HEK293 (cell line): ENCODE results near the gene NUDCD3.

ENCODE experiments used
- CTCF ChIA-PET: fragments of 350-600 bp; formaldehyde crosslinking; extraction: SDS; loops from one replicate; lab custom pipeline; 2021; ENCODE audit warnings: antibody characterized with exemption; lab: Yijun Ruan, JAX
- POLR2A ChIA-PET: fragments of 300-600 bp; formaldehyde crosslinking; extraction: SDS; loops from one replicate; lab custom pipeline; 2020; ENCODE audit warnings: antibody characterized with exemption, inconsistent platforms; lab: Yijun Ruan, JAX
- H3K27ac ChIP-seq: fragments of 200-500 bp; sonication (Bioruptor generic); 2 replicates; pipeline ENCODE4 v1.5.1; 2014; ENCODE audit warnings: low read depth, low read length, control low read depth, inconsistent platforms; ENCODE audit errors: extremely low read depth
- H3K36me3 ChIP-seq, 2 experiments: fragments of 200-500 bp in 1 of 2; sonication (Bioruptor generic) in 1 of 2; 1 replicate in 1 of 2; 2 replicates in 1 of 2; pipeline ENCODE4 v1.5.1; 2014 to 2017; ENCODE audit warnings: inconsistent platforms in 2 of 2, low read length in 2 of 2; ENCODE audit not compliant: control insufficient read depth in 2 of 2, insufficient read depth in 1 of 2
- H3K4me1 ChIP-seq: fragments of 200-500 bp; sonication (Bioruptor generic); 2 replicates; pipeline ENCODE4 v1.5.1; 2014; ENCODE audit warnings: mild to moderate bottlenecking, low read length, inconsistent platforms; ENCODE audit not compliant: control insufficient read depth, insufficient read depth
- H3K4me3 ChIP-seq: 2 replicates; pipeline ENCODE4 v1.5.1; 2011; ENCODE audit warnings: low read depth, mild to moderate bottlenecking, control low read depth, low read length, moderate library complexity
- H3K9me3 ChIP-seq: fragments of 200-500 bp; sonication (Bioruptor generic); 2 replicates; pipeline ENCODE4 v1.5.1; 2014; ENCODE audit warnings: low read depth, low read length, inconsistent platforms; ENCODE audit not compliant: control insufficient read depth, insufficient read depth
- MEIS1 ChIP-seq: sonication (generic); formaldehyde crosslinking; IDR thresholded peaks from 2 replicates; pipeline ENCODE4 v1.8.1; 2022; ENCODE audit warnings: missing genetic modification reagents, mild to moderate bottlenecking, borderline replicate concordance
- MZF1 ChIP-seq: fragments of 450-650 bp; formaldehyde crosslinking; IDR thresholded peaks from 2 replicates; pipeline ENCODE4 v1.5.1; 2017; ENCODE audit warnings: missing biosample characterization, missing genetic modification characterization, borderline replicate concordance
- PRDM10 ChIP-seq: fragments of 450-650 bp; formaldehyde crosslinking; IDR thresholded peaks from 2 replicates; pipeline ENCODE4 v1.5.1; 2016; ENCODE audit warnings: missing biosample characterization, missing genetic modification characterization
- ZBTB1 ChIP-seq: fragments of 450-650 bp; formaldehyde crosslinking; IDR thresholded peaks from 2 replicates; pipeline ENCODE4 v1.5.1; 2016; ENCODE audit warnings: missing biosample characterization, missing genetic modification characterization
- ZNF138 ChIP-seq: fragments of 450-650 bp; formaldehyde crosslinking; IDR thresholded peaks from 2 replicates; pipeline ENCODE4 v1.5.1; 2016; ENCODE audit warnings: missing biosample characterization, missing genetic modification characterization, borderline replicate concordance
- ZNF157 ChIP-seq: fragments of 450-650 bp; formaldehyde crosslinking; IDR thresholded peaks from 2 replicates; pipeline ENCODE4 v1.5.1; 2016; ENCODE audit warnings: missing biosample characterization, missing genetic modification characterization
- ZNF16 ChIP-seq: fragments of 450-650 bp; formaldehyde crosslinking; IDR thresholded peaks from 2 replicates; pipeline ENCODE4 v1.5.1; 2016; ENCODE audit warnings: low read depth, missing biosample characterization, missing genetic modification characterization
- ZNF169 ChIP-seq: fragments of 450-650 bp; formaldehyde crosslinking; IDR thresholded peaks from 2 replicates; pipeline ENCODE4 v1.5.1; 2016; ENCODE audit warnings: missing biosample characterization, missing genetic modification characterization
- ZNF274 ChIP-seq, 2 experiments: fragments of 200-500 bp in 1 of 2; fragments of 450-650 bp in 1 of 2; sonication (Bioruptor generic) in 1 of 2; formaldehyde crosslinking in 1 of 2; IDR thresholded peaks; 2 replicates each; pipeline versions ENCODE4 v1.5.1 to v1.6.1; 2014 to 2016; ENCODE audit warnings: borderline replicate concordance in 1 of 2, inconsistent platforms in 1 of 2, low read length in 1 of 2, missing biosample characterization in 1 of 2, missing genetic modification characterization in 1 of 2
- ZNF350 ChIP-seq: fragments of 450-650 bp; formaldehyde crosslinking; IDR thresholded peaks from 2 replicates; pipeline ENCODE4 v1.5.0; 2017; ENCODE audit warnings: missing biosample characterization, mild to moderate bottlenecking, missing genetic modification characterization
- ZNF366 ChIP-seq: fragments of 450-650 bp; formaldehyde crosslinking; conservative IDR thresholded peaks from 2 replicates; pipeline ENCODE4 v1.5.1; 2016; ENCODE audit warnings: missing biosample characterization, missing genetic modification characterization
- ZNF394 ChIP-seq: fragments of 450-650 bp; formaldehyde crosslinking; IDR thresholded peaks from 2 replicates; pipeline ENCODE4 v1.5.1; 2016; ENCODE audit warnings: missing biosample characterization, missing genetic modification characterization, mild to moderate bottlenecking, moderate library complexity, borderline replicate concordance
- ZNF426 ChIP-seq: fragments of 450-650 bp; formaldehyde crosslinking; IDR thresholded peaks from 2 replicates; pipeline ENCODE4 v1.5.1; 2017; ENCODE audit warnings: missing biosample characterization, missing genetic modification characterization, mild to moderate bottlenecking, inconsistent platforms, moderate library complexity
- ZNF529 ChIP-seq: fragments of 450-650 bp; formaldehyde crosslinking; IDR thresholded peaks from 2 replicates; pipeline ENCODE4 v1.5.1; 2017; ENCODE audit warnings: missing genetic modification characterization, missing biosample characterization; ENCODE audit not compliant: insufficient replicate concordance
- ZNF629 ChIP-seq: fragments of 450-650 bp; formaldehyde crosslinking; IDR thresholded peaks from 2 replicates; pipeline ENCODE4 v1.5.1; 2017; ENCODE audit warnings: missing biosample characterization, missing genetic modification characterization
- ZNF704 ChIP-seq: fragments of 450-650 bp; formaldehyde crosslinking; IDR thresholded peaks from 2 replicates; pipeline ENCODE4 v1.5.1; 2016; ENCODE audit warnings: missing biosample characterization, missing genetic modification characterization
- TF ChIP-seq, protein P1 (sequence below): fragments of 450-650 bp; formaldehyde crosslinking; IDR thresholded peaks from 2 replicates; pipeline ENCODE4 v1.5.1; 2016; ENCODE audit warnings: missing biosample characterization, missing genetic modification characterization
- TF ChIP-seq, protein P2 (sequence below): fragments of 450-650 bp; formaldehyde crosslinking; IDR thresholded peaks from 2 replicates; pipeline ENCODE4 v1.5.1; 2016; ENCODE audit warnings: missing biosample characterization, missing genetic modification characterization

The NUDCD3 gene

DNA sequence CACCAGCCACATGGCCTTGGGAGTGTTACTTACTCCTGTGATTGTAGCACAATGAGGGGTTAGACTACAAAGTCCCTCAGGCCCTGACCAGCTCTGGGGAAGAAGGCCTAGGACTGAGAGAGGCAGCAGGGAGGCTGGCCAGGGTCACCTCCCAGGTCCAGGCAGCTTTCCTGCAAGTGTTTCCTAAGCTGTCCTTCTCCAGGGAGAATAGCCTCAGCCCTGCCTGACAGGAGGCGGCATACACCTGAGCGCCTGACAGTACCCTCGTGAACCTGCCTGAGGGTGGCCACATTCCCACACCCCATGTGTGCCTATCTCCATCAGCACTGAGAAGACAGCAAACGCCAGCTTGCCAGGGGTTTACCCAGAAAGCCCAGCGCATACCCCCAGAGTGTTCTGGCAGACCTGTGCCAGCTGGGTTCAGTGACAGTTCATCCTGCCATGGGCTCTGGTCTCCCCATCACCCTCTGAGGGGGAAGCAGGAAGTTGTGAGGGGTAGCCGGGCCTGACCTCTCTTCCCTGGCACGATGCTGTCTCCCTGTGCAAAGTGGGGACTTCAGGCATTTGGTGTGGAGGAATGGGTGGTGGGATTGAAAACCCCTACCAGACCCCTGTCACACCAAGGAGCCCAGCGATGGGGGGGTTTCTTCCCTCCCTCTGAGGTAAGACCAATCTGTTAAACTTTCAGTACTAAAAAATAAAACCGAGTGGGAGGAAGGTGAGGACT lies 108.8 kb downstream of the NUDCD3 start:
- Histone ChIP-seq H3K36me3 (peaks cover 0 to 37% of the 10 kb centered on the region in 2 experiments; a peak in 1 of 3 replicates), H3K4me1 (no peaks in the 10 kb centered on the region), H3K9me3 (no peaks in the 10 kb centered on the region), H3K27ac (no peak overlapping the region), H3K4me3 (no peak overlapping the region)
- ChIA-PET POLR2A (no interaction called here), CTCF (no interaction called here)
- TF ChIP-seq ZNF350 (tag by site-specific recombination) (no peak), ZNF529 (tag by site-specific recombination) (no peak), PRDM10 (no peak), ZBTB1 (tag by site-specific recombination) (no peak), ZNF629 (tag by site-specific recombination) (no peak), ZNF394 (tag by site-specific recombination) (no peak), ZNF169 (no peak), ZNF426 (no peak), MEIS1 (CRISPR knock-in tag) (no peak), MZF1 (tag by site-specific recombination) (no peak), ZNF704 (no peak), ZNF138 (no peak), ZNF366 (tag by site-specific recombination) (no peak), ZNF16 (tag by site-specific recombination) (no peak), ZNF274 (IDR thresholded peaks at IDR 0.05; ENCODE audit: low read length) (no peak), ZNF274 (tag by site-specific recombination; IDR thresholded peaks at IDR 0.05; ENCODE audit: borderline replicate concordance) (no peak), ZNF157 (tag by site-specific recombination) (no peak)
- TF ChIP-seq, protein P1, sequence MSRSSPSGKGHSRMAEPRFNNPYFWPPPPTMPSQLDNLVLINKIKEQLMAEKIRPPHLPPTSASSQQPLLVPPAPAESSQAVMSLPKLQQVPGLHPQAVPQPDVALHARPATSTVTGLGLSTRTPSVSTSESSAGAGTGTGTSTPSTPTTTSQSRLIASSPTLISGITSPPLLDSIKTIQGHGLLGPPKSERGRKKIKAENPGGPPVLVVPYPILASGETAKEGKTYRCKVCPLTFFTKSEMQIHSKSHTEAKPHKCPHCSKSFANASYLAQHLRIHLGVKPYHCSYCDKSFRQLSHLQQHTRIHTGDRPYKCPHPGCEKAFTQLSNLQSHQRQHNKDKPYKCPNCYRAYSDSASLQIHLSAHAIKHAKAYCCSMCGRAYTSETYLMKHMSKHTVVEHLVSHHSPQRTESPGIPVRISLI: no peak
- TF ChIP-seq, protein P2, sequence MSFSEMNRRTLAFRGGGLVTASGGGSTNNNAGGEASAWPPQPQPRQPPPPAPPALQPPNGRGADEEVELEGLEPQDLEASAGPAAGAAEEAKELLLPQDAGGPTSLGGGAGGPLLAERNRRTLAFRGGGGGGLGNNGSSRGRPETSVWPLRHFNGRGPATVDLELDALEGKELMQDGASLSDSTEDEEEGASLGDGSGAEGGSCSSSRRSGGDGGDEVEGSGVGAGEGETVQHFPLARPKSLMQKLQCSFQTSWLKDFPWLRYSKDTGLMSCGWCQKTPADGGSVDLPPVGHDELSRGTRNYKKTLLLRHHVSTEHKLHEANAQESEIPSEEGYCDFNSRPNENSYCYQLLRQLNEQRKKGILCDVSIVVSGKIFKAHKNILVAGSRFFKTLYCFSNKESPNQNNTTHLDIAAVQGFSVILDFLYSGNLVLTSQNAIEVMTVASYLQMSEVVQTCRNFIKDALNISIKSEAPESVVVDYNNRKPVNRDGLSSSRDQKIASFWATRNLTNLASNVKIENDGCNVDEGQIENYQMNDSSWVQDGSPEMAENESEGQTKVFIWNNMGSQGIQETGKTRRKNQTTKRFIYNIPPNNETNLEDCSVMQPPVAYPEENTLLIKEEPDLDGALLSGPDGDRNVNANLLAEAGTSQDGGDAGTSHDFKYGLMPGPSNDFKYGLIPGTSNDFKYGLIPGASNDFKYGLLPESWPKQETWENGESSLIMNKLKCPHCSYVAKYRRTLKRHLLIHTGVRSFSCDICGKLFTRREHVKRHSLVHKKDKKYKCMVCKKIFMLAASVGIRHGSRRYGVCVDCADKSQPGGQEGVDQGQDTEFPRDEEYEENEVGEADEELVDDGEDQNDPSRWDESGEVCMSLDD (tag by site-specific recombination): no peak
